GM18858 (cell line): ENCODE results near the gene FBXL5.

ENCODE experiments used
- ATAC-seq: cut with Tn5 transposase; IDR thresholded peaks from one replicate; pipeline ENCODE4 v1.9.1; 2021; ENCODE audit not compliant: unreplicated experiment

FBXL5 gene

GRCh38 chr4:15677507-15677988 lies 22.4 kb upstream of the FBXL5 start:
- ATAC-seq = no peak

GRCh38 chr4:15676899-15677298 lies 21.7 kb upstream of the FBXL5 start:
- no peak for ATAC-seq

- no peak for ATAC-seq
Measured at GRCh38 chr4:15676039-15676438, 20.9 kb upstream of the FBXL5 start.

- no peak for ATAC-seq
Measured at GRCh38 chr4:15675356-15675755, 20.2 kb upstream of the FBXL5 start.

DNA sequence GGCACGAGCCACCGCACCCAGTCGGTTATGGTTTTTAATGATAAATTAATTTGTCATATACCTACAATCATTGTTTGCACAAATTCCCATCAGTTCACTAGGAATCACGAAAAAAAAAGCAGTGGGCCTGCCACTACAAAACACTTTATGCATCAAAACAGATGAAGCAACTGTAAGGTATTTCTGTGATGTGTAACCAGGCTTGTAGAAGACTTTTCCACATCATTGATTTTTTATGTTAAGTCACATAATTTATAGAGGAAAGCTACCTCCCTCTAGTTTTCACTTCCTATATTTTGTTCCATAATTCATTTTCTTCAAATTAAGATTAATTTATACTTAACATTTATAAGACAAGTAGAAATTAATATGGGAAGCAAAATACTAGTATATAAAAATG lies 19.8 kb upstream of the FBXL5 start:
- ATAC-seq = no peak

- ATAC-seq = no peak
Measured at GRCh38 chr4:15674046-15674445, 18.9 kb upstream of the FBXL5 start.

- ATAC-seq = no peak
Measured at GRCh38 chr4:15673337-15673736, 18.2 kb upstream of the FBXL5 start.

DNA sequence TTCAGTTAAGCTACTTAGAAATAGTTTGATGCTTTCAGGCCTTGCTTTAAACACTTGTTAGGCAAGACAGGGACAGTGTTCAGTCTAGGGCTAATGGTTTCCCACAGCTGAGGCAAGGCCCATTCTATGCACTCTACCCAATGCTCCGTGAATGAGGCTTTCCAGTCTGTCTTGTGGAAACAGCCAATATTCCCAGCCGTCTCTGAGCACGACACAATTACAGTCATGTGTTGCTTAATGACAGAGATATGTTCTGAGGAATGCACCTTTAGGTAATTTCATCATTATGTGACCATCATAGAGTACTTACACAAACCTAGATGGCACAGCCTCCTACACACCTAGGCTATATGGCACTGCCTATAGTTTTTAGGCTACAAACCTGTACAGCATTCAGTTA lies 16.9 kb upstream of the FBXL5 start:
- ATAC-seq = no peak

- no peak for ATAC-seq
Measured at GRCh38 chr4:15670576-15670975, 15.4 kb upstream of the FBXL5 start.

DNA sequence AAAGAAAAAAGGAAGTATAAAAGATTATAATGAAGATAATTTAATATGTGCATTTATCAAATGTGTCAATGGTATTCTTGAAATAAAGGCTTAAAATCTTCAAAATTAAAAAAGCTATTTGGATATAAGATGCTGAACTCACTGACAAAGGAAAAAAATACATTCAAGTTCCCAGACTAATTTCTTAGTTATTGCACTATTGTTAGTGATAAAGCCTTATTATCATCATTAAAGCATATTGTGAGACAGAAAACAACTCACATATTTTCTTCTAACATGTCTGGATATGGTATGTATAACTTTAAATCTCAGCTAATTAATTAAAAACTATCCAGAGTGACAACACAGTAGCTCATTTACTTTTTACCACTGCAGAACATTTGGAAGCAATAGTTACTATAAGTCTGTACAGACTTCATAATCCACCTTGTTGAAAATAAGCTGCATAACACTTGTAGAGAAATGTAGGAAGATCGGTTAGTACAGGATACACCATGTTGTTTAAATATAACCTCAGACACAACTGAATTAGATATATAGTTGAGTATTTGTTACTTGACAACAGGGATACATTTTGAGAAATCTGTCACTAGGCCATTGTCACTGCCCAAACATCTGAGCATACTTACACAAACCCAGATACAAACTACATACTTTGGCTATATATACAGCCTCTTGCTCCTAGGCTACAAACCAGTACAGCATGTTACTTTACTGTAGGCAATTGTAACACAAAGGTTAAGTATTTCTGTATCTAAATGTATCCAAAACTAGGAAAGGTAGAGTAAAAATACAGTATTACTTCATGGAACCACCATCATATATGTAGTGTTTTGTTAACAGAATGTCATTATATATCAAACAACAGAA lies 13.6 kb upstream of the FBXL5 start:
- no peak for ATAC-seq

DNA sequence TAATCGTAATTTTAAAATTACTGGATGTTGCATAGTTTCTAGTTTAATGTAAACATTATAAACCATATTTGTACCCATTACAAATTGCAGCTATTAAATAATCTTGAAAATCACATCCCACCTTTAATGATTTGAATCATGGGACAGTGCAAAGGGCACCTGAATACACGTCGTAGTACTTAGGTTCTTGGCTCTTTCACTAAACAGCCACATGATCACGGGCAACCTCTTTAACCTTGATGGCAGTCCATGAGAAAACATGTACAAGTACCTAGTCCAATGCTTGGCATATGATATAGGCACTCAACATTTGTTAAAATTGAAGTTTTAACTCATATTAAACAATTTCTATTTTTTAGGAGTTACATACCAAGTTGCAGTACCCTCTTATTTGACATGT lies 11.8 kb upstream of the FBXL5 start:
- no peak for ATAC-seq

DNA sequence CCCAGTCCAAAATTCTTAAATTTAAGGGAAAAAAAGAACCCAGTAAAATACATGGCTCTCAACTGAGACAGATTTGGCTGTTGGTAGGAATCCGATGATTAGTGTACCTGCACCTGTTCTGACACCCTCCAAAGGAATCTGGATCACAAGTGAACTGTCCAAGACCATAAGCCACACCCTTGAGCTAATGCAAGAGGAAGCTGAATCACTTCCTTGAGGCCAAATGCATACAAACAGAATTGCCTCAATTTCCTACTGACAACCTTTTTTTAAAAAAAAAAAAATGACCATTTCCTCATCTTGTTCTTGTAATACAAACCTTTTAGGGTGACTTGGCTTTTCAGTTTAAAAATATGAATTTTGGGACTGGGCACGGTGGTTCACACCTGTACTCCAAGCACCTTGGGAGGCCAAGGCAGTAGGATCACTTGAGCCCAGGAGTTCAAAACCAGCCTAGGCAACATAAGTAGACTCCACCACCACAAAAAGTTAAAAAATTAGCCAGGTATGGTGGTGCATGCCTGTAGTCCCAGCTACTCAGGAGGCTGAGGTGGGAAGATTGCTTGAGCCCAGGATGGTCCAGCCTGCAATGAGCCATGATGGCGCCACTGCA lies 10.7 kb upstream of the FBXL5 start:
- no peak for ATAC-seq

GRCh38 chr4:15659768-15660570 lies 4.8 kb upstream of the FBXL5 start:
- no peak for ATAC-seq

DNA sequence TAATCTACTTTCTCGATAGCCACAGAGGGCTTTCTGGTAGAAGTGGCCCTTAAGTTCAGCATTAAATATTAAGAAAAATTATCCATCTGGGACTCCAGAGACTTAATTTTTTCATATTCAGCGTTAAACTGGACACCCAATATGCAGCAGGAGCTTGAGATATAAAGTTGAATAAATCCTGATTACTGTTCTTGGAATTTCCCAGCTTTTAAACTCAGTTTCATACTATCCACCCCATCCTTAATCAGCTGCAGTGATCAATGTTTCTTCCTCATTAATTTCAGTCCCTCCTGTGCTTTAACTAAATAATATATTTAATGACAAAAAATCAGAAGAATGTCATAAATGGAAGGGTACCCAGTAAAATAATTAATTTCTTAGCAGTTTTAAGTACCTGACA lies 3.6 kb upstream of the FBXL5 start:
- no peak for ATAC-seq

DNA sequence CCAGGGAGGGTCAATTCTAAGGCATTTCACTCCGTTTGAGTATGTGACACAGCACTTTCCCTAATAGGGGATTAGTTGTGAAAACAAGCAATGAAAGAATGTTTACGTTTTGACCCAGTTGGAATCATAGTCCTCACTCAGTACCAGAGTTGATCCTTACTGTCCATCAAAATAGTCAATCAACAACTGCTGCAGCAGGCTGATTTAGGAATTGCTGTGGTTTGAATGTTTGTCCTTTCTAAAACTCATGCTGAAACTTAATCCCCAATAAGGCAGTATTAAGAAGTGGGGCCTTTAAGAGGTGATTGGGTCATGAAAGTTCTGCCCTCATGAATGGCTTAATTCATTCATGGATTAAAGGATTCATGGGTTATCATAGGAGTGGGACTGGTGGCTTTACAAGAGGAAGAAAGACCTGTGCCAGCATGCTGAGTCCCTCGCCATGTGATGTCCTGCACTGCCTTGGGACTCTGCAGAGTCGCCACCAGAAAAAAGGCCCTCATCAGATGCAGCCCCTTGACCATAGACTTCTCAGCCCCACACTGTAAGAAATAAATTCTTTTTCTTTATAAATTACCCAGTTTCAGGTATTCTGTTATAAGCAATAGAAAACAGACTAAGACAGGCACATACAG lies 3.1 kb upstream of the FBXL5 start:
- ATAC-seq = no peak

- no peak for ATAC-seq
Measured at GRCh38 chr4:15657366-15657765, 2.2 kb upstream of the FBXL5 start.

GRCh38 chr4:15656038-15656470 lies 897 bp upstream of the FBXL5 start:
- ATAC-seq = no peak

- peak; percentile 40 for ATAC-seq
Measured at GRCh38 chr4:15654593-15655222, 449 bp downstream of the FBXL5 start.

DNA sequence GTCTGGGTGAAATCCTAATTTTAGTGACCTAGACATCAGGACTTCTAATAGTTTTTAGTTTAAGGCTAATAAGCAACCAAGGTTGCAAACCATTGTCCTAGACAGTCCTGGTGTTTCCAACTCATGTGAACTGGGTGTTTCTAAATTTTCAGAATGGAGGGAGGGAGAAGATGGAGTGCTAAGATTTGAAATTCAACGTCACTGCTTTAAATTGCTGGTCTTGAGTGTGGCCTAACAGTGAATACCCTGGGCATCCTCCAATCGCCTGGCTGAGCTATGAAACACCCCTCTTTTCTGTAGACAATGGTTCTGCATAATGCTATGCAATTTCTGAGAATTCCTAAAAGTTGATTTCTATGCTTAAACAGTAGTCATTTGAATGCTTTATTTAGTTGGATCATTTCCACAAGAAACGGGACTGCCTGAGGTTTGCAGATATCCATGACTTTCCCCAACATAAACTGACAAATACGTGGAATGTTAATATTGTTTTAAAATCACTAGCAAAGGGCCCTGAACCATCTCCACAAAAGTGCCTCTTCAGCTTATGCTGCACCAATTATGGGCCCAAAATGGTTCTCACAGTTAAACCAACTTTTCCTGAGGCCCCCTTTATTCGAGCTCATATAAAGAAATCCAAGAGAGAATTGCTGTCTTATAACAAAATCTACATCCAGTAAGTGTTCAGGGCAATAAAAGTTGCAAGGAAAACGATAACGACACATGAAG lies 1.1 kb downstream of the FBXL5 start:
- ATAC-seq = no peak

DNA sequence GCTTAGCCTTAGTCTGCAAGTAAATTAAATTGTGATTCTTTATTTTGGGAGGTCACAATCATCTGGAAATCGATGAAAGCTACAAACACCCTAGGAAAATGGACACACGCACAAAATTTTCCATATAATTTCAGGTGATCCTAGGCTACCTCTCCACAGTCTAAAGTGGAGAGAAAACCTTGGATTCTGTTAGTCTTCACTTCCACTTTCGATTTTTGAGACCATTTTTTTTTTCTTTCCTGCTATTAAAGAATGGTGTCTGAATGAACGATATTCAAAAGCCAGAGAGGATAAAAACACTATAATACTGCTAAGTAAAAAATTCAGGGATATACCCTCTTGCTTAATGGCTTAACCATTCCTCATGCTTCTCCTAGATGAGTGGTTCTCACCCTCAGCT lies 1.7 kb downstream of the FBXL5 start:
- ATAC-seq = no peak
